GM19372 (cell line): ENCODE results near the gene MAST4.

Experiments
- ATAC-seq: cut with Tn5 transposase; IDR thresholded peaks from one replicate; pipeline ENCODE4 v1.9.1; 2021; ENCODE audit warnings: mild to moderate bottlenecking, low read depth, moderate library complexity; ENCODE audit not compliant: unreplicated experiment

MAST4 gene

DNA sequence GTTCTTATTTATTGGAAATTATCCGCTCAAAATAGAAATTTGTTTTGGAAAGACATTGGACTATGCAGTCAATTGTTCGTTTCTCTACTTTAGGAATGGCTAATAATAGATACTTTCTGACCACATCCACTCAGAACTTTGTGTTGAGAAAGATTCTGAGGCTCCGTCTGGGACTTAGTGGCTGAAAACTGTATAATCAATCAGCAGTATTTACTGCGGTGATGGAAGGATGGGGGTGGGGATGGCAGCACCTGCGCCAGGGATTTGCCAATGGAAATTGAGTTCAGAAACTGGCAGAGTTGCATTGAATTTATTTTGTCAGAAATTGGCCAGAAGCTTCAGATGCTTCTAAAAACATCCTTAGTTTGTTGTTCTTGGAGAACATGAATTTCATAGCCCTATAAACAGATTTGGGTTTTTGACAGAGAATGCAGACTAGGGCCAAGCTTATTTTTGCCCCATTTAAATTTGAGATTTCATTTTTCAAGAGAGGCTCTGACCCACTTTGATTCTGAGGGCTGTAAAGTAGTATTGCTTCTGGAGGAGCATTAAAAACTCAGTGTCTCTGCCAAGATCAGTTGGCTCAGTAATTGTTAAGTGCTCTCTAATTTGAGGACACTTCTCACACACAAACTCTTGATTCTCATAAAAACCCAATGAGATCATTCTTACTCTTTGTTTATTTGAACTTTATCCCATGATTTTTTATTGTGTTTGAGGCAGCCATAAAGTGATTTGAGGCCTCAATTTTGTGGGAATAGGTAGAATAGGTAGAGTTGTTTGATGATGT, 385.3 kb downstream of the MAST4 start:
- ATAC-seq, result no peak

DNA sequence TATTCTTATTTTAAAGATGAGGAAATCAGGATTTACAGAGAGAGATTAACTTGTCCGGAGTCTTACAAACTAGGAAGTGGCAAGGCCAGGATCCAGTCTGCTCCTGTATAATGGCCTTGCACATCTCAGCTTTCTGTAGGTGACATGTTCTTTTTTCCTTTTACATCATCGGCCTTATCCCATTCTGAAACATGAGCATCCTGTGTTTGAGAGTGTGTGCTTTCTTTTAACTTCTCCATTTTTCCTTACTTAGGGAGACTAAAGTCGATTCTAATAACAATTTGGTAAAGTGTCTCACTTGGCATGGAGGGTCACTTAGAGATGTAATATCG, 385.8 kb downstream of the MAST4 start:
- ATAC-seq, result no peak

DNA sequence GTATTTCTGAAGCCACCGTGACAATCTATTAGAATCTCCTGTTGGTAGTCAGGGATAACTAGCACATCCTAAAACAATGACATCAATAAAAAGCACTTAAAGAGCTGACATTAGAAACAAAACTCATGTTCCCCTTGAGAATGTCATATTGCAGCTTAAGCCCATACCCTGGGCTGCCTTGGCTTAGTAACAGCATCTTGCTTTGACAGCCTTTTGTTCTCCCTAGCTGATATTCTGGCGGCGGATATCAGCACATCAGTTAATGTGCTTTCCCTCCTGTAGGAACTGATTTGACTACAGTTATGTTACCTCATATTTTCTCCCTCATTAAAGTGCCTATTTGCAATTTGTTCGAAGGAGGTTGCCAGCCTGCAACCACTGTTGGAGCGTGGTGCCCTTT, 386.3 kb downstream of the MAST4 start:
- no peak for ATAC-seq

DNA sequence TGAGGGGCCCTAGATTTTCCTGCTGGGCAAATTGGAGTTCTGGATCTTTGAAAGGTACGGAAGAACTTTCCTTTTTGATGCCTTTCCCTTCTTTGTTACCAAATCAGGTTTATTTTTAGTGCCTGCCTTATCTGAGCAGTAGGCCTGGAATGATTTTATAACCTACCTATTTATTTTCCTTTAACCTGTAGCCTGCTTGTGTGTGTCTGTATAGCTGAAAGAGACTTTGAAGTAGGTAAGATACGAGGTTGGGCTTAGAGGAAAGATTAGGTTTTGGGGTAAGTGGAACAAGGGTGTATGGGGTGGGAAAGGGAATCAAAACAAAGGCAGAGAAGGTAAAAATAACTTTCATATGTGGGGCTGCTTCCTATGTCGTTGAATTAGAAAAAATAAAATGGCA, 389.2 kb downstream of the MAST4 start:
- no peak for ATAC-seq

DNA sequence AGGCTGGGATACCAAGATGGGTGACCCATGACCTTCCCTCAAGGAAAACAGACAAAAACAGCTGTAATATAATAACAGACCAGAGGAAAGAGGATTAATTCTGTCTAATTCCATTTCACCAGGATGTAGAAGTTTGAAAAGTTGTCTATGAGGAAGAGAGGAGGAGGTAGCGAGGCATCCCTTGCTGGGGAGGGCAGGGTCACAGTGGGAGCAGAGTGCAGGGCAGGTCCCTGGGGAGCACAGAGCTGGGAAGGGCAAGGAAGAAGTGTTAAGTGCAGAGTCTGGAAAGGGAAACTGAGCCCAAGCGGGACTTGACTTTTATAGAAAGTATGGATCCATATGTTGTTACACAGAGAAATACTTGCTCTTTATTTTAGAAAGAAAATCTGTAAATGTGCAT, 389.8 kb downstream of the MAST4 start:
- no peak for ATAC-seq

DNA sequence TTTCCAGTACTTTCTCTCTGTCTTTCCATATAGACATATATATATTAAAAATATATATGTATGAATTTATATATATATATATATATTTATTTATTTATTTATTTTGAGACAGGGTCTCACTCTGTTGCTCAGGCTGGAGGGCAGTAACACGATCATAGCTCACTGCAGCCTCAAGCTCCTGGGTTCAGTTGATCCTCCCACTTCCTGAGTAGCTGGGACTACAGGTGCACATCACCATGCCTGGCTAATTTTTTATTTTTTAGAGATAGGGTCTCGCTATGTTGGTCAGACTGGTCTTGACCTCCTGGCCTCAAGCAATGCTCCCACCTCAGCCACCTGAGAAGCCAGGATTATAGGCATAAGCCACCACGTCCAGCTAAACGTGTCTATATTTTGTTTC, 390.3 kb downstream of the MAST4 start:
- ATAC-seq, result no peak

DNA sequence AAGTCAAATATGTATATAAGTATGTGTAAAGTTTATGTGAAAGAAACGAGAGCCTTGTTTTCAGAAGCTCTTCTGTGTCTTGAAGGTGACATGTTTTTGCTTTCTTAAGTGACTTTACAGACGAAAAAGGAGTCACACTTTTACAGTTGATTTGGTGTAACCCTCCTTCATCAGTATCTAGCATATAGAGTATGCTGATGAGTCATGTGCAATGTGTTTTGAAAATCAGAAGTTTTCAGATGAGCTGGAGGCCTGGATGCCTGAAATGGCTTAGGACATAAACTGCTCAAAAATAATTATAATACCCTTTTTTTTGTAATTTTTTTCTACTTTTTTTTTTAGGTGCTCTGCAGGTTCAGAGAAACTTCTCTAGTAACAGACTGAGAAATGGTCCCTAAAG, 390.9 kb downstream of the MAST4 start:
- no peak for ATAC-seq

DNA sequence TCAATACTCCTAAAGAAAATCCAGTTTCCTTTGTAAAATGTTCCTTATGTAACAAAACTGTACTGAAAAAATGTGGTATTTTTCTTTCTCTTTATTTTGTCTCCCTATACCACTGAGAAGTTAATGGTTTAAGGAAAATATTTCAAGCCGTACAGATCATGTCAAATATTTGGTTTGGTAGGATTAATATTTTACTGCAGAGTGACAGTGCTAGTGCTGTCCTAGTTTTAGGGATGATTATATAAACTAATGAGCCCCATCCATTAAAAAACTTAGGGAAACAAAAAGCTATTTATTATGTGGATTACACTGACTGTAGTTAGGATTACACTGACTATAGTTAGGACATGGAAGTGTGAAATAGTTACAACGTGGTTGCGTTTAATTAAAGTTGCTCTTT, 391.3 kb downstream of the MAST4 start:
- no peak for ATAC-seq

DNA sequence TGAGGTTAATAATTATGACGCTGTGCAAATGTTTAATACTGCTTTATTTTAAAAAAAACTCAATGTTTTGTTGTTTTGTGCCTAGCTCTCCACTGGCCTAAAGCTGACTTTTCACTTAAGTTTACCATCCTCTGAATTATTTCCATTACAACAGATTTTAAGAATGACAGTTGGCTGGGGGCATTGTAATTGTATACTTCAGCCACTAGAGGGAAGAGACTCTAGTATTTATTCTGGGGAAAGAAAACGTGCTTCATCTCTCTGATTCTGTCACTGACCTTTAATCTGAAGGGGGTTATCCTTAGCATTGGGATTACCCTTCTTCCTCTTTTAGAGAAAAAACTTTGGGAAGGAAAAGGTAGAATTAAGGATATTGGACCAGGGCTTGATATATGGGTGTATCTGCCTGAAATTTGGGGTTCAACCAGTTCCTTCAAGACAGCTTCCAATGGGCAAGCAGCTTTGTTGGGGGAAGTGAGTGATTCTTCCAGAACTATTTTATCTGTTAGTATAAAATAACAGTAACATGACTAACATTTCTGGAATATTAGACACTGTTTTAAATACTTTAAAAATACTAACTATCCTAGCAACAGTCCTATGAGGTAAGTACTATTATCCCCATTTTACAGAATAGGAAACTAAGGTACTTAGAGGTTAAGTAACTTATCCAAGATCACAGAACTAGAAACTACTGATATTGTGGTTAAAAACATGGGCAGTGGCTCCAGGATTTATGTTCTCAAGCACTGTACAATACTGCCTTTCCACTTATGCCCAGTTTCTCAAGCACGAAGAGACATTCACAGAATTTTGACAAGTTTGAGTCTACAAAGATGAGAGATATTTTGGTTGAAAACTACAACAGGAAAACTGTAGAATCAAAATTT, 392.0 kb downstream of the MAST4 start:
- ATAC-seq, result peak; percentile 74

DNA sequence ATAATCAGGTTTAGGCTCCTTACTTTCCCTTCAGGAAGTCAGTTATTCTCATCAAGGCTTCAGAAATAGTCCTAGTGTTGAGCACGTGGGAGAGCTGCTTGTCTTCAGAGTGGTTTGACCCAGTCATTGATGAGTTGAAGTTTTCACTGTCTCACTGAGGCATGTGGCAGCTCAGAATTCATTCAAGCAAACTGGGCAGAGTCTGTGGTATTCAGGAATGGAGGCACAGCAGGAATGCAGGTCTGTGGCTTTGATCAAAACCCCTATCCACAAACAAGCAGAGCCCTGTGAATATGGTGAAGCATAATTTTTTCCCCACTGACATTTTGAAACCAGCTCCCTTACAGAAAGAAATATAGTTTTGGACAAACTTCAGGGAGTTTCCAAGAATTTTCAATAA, 393.1 kb downstream of the MAST4 start:
- ATAC-seq, result no peak

DNA sequence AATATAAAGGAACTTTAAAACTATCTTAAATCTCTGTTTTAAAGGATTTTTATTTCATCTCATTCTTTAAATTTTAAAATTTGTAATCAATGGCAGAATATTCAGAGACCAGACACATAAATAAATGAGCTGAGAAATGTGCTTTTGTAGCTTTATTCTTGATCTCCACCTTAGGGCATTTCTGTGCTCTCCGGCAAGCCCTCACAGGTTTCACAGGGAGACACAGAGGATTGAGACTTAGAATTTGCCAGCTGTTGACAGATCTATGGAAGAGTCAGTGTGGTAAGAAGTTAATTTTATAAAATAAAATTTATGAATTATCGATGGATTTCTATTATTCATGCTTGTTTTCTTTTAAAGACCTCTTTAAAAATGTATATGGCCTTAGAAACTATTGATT, 393.6 kb downstream of the MAST4 start:
- no peak for ATAC-seq

DNA sequence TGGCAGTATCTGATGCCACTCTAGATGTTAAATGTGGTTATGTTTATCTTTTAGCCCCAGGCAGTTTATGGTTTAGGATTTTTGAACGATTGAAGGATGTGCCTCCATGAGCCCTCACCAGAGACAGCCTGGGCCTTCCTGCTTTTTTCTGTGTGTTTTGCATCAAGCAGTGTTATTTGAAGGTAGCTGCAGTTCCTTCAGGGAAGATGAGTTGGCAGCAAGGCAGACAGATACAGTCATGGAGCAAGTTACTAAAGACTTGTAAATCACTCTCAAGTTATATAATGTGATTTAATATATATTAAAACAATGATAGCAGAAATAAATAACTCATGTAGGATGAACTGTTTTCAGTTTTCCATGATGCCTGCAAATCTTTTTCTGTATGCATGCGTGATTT, 395.6 kb downstream of the MAST4 start:
- ATAC-seq, result no peak

DNA sequence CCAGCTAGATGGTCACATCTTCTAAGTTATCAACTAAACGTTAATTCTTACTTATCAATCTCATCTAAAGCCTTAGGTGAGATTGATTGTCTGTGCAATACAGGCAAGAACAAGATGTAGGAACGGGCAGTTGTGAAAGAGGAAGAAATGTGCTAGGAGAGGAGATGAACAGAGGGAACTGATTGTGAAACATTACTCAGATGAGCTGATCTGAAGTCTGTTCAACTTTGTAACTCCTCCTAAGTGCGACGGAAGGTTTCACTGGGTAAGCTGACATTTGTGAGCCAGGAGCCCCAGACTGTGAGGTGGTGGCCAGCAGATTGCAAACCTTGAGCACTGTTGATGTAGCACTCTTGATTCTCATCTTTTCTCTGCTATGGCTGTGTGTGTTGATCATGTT, 396.4 kb downstream of the MAST4 start:
- no peak for ATAC-seq

DNA sequence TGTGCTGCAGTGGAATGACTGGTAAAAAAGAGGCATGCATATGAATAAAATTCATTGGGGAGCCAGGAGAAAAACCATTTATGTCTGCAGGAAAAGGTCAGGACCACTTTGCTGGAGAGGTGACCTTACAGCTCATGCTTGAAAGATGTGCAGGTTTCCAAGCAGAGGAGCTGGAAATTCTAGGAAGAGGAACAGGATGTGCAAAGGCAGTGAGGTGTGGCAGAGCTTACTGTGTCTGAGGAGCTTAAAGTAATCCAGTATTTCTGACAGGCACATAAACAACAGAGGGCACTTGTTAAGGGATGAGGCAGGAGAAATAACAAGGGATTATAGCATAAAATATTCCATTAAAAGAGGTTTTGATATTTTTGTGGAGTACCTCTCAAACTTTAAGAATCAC, 397.3 kb downstream of the MAST4 start:
- no peak for ATAC-seq

DNA sequence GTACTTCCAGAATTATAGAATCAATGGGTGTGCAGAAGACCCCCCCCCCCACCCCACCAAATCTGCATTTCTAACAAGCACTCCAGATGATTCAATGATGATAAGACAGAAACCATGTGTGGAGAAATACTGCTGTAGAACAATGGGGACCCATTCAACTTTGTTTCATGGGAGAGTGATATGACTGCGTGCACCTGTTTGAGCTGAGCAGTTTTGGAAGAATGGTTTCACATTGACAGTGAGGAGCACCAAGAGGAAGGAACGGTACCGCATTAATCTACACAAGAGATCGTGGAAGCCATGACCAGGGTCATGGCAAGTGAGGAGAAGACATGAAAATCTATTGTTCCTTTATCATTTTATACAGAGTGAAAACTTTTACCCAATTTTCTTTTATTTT, 397.7 kb downstream of the MAST4 start:
- no peak for ATAC-seq

DNA sequence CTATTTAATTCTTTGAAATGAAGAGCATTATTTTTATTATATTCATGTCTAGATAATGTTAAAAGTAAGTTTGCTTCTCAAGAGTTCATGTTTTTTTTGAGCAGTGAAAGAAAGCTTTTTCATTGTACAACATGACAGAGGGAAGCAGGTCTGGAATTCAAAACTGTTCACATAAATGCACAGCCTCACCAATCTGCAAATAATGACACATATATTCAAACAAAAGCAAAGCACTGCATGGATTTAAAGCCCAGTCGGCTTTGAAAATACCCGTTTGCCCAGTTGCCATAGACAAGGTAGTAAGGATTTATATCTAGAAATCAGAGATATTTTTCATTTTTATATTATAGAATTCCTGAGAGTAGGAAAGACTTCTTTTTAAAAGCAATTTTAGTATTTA, 398.6 kb downstream of the MAST4 start:
- no peak for ATAC-seq

DNA sequence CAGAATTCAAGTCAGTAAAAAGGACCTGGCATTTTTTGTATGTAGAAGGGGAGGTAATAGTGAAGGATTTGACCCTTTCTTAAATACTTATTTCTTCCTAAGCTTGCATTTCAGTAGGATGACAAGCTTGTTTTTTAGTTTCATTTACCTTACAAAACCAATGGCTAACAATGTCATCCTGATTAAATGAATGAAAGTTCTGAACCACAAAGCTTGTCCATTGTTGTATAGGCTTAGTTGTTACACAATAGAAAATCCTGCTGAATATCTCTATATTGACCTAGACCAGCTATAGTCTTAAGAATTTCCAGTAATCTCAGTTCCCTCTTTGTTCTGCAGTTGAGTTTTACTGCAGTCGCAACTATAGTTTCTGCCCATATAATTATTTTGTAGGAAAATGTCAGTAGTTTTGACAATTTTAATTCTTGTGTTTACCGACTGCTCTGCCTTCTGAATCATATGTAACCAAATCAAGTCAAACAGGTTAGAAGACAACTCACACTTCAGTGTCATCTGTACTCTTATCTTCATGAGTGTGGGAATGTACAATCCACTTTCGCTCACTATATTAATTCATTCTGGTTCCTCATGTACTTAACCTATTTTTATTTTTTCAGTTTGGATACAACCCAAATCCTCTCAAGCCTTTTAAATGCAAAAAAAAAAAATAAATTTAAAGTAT, 404.7 kb downstream of the MAST4 start:
- ATAC-seq, result no peak

DNA sequence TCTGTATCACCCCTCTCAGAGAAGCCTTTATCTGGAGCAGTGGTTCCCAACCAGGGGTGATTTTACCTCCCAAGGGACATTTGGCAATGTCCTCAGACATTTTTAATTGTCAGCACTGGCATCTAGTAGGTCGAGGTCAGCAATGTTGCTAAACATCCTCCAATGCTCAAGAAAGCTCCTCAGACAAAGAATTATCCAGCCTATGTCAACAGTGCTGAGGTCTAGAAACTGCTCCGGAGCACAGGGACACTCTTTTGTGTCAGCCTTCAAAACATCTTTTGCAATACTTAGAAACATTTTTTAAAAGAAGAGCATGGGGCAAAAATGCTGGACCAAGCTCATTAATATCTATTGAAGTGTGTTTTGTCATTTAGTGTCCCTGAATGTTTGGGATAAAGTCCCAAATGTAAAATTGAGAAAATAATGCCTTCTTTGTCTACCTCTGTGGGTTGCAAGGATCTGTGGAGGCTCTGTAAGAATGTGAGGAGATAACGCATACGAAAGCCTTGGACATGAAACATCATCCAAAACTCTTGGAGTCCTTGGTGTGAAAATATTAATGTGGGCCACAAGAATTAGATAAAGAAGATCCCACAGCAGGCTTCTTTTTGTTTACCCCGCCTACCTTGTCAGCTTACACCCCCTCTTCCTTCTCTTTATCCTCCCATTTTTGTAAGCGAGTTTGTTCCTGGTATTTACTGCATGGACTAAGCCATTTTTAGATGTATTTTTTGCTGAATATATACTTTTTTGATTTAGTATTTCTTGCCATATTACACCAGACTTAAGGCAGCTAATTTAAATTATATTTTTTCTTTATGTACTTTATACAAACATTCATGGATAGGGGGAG, 406.9 kb downstream of the MAST4 start:
- ATAC-seq, result no peak

DNA sequence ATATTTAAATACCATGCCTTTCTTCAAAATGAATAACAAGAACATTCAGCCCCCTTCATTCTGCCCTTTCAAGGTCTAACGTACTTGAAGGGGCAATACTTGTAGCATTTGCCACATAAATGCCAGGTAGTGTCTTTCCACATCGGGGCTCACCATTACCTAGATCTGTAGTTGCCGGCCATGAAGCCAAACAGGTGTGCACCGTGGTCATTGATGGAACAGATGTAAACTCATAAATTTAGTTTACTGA, 407.4 kb downstream of the MAST4 start:
- ATAC-seq, result no peak

DNA sequence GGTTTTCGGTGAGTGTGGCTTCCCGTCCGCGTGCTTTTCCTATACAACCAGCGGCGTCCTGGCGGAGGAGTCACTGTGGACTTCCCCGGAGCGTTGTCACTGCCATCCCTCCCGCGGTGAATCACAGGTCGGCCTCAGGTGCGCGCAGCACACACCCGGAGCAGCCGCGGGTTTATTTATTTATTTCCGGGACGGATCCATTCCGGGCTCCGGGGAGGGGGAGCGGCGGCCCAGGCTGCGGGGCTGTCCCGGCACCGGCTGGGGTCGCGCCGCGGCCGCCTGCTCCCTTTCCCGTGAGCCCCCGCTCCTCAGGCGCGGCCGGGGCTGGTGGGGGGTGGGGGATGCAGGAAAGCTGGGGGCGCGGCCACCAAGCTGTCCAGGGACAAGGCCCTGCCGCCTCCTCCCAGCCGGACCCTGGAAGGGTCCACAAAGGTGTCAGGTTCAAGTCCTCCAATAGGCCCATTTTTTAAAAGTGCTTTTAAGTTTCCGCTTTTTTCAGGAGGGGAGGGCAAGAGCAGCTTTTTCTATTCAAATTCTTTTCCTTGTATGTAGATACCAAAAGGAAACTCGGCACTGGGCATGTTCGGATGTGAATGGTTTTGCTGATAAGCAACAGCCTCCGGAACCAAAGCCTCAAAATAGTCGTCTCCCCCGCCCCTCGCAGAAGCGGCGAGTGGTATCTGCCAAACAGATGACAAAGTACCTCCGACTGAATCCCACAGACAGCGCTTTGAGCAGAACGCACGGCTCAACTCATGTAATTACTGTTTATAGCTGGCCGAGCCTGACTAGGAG, 407.9 kb downstream of the MAST4 start:
- ATAC-seq, result peak; percentile 69
